OCI-LY7 (cell line): ENCODE results near the gene RIPPLY2.

Experiments
- EZH2phosphoT487 ChIP-seq: fragments of 200-600 bp; sonication (generic); IDR thresholded peaks from 2 replicates; pipeline ENCODE4 v1.6.1; 2018; ENCODE audit warnings: low read depth, borderline replicate concordance, mild to moderate bottlenecking, mixed run types, antibody characterized with exemption, low read length, moderate library complexity, mixed read lengths
- TF ChIP-seq, protein P1 (sequence below): fragments of 200-600 bp; sonication (generic); conservative IDR thresholded peaks from 2 replicates; pipeline ENCODE4 v1.5.1; 2014; ENCODE audit warnings: mild to moderate bottlenecking, antibody characterized with exemption, low read length, moderate library complexity, mixed read lengths

- TF ChIP-seq, protein P1, sequence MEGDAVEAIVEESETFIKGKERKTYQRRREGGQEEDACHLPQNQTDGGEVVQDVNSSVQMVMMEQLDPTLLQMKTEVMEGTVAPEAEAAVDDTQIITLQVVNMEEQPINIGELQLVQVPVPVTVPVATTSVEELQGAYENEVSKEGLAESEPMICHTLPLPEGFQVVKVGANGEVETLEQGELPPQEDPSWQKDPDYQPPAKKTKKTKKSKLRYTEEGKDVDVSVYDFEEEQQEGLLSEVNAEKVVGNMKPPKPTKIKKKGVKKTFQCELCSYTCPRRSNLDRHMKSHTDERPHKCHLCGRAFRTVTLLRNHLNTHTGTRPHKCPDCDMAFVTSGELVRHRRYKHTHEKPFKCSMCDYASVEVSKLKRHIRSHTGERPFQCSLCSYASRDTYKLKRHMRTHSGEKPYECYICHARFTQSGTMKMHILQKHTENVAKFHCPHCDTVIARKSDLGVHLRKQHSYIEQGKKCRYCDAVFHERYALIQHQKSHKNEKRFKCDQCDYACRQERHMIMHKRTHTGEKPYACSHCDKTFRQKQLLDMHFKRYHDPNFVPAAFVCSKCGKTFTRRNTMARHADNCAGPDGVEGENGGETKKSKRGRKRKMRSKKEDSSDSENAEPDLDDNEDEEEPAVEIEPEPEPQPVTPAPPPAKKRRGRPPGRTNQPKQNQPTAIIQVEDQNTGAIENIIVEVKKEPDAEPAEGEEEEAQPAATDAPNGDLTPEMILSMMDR = no peak; the same call in 1 of the 2 replicates
- TF ChIP-seq EZH2phosphoT487 = no peak
These were observed 48.3 kb upstream of the RIPPLY2 start for GRCh38 chr6:83804886-83805285.
